GM18867 (cell line): ENCODE measurements around the gene C16orf90.
"Not testable (repeated sequence)": the region's sequence is repeated elsewhere in the genome, so short reads cannot be mapped to it uniquely, and the experiment has no call there.

Experiments
- ATAC-seq: cut with Tn5 transposase; IDR thresholded peaks from one replicate; pipeline ENCODE4 v1.9.1; 2021; ENCODE audit warnings: mild to moderate bottlenecking, moderate library complexity; ENCODE audit not compliant: unreplicated experiment

C16orf90 gene

DNA sequence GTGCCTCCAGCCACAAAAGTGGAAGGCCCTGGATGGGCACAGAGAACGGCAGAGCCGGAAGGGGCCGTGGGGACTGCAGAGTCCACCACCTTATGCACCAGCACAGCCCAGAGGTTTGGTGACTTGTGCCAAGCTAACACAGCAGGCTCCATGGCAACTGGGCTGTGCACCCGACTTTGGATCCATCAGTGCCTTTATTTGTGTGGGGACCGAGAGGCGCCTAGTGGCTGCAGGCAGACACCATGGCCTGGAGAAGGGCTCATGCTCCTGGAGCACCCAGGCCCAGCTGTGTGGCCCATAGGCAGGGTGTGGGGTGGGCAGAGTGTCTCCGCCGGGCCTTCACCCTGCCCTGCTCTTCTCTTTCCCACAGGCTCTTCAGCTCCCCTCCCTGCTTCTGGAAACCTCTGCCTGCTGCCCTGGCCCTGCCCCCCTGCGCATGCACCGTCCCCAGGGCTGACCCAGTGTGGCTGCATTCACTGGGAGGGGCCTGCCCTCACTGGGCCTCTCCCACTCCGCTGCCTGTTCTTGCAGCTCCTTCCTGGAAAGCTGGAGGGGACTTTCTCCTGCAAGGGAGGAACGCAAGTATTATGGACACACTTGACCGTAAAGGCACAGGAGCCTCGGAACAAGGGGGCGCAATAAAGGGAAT lies 10.1 kb downstream of the C16orf90 start:
- no peak for ATAC-seq

GRCh38 chr16:3484318-3485096 lies 10.8 kb downstream of the C16orf90 start:
- ATAC-seq: no peak

DNA sequence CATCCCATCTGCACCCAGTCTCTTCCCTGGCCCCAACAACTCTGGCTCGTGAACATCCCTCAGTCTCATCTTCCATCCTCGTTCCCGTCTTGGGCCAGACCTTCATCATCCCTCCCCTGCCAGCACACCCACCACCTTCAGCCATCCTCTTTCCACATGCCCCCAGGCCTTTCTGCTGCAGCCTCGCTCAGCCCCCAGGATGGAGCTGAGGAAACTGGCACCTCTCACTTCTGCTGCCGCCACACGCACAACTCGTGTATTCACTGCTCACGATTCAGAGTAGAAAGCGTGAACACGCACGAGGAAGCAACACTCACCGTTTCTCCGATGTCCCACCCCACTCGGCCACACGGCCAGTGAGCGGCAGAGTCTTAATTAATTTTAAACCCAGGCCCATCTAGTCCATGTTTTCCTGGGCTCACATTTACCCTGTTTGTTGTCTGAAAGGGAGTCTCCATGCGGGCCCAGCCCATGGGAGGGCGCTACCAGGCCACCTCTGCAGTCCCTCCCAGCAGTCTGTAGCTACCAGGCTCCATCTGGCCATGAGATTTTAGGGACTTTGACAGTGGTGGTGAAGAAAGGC lies 12.5 kb downstream of the C16orf90 start:
- no peak for ATAC-seq

- no peak for ATAC-seq
Measured at GRCh38 chr16:3481696-3482658, 13.3 kb downstream of the C16orf90 start.

GRCh38 chr16:3480901-3481695 lies 14.2 kb downstream of the C16orf90 start:
- no peak for ATAC-seq

- no peak for ATAC-seq
Measured at GRCh38 chr16:3479654-3480216, 15.6 kb downstream of the C16orf90 start.

DNA sequence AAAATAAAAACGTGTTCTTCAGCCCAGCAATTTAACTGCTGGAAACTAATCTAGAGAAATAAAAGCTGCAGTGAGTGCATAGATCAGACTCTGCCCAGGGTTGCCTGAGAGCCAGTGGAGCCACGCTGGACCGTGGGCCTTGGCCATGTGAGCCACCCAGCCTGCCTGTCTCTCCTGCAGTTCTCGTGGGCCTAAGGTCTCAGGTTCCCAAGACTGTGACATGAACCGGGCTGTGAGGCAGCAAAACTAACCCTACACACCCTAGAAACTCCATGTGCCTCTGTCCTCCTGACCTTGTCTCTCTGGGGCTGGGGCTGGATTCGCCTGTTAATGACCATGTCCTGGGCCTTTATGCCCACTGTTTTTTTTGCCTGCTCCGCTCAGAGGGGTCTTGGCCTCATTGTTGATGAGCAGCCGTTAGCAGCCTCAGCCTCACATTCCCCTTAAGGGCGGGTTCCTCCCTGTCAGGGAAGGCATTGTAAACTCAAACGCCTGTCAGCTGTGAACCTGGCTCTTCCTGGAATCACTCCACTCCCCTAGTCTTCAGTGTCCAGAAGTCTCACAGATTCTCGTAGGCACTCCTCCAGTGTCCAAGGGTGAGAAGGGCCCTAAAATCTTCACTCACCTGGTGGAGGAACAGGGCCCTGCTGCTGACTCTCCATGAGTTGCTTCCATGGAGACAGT lies 16.9 kb downstream of the C16orf90 start:
- no peak for ATAC-seq

- no peak for ATAC-seq
Measured at GRCh38 chr16:3476409-3476808, 18.9 kb downstream of the C16orf90 start.

GRCh38 chr16:3475604-3476375 lies 19.5 kb downstream of the C16orf90 start:
- ATAC-seq: no peak

DNA sequence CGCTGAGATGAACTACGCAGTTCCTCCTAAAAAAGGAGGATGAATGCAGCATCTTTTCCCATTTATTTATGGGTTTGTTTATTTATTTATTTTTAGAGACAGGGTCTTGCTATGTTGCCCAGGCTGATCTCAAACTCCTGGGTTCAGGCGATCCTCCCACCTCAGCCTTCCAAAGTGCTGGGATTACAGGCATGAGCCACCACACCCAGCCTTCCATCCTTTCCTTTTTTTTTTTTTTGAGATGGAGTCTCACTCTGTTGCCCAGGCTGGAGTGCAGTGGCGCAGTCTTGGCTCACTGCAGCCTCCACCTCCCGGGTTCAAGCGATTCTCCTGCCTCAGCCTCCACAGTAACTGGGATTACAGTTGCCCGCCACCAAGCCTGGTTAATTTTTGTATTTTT lies 20.4 kb downstream of the C16orf90 start:
- not testable (repeated sequence) for ATAC-seq

GRCh38 chr16:3474136-3474779 lies 21.0 kb downstream of the C16orf90 start:
- no peak for ATAC-seq

GRCh38 chr16:3473596-3473943 lies 21.7 kb downstream of the C16orf90 start:
- ATAC-seq: not testable (repeated sequence)

GRCh38 chr16:3472878-3473595 lies 22.3 kb downstream of the C16orf90 start:
- no peak for ATAC-seq

DNA sequence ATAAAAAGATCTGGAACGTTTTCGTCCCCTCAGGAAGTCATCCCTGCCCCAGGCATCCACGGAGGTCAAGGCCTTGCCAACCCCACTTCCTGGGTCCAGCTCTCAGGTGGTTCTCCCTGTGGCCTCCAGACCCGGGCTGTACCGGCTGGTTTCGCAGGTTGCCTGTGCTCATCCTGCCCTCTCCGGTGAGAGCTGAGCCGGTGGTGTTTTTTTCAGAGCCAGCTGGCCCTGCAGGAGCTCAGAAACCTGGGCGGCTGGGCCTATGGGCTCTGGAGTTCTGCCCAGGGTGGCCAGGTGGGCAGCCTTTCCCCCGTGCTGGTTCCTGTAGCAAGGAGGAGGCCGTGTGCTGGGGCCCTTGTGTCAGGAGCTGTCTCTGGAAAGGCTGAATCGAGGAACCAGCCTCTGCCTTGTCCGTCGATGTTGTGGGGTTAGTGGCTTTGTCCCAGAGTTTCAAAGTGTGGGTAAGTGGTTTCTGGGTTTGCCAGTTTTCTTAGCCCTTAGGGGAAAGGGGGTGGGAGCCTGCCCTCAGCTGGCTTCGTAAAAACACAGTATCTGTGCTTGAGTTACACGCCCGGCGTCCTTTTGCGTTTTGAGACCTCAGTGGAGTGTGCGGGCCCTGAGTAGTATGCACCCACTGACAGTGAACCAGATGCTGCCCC lies 23.6 kb downstream of the C16orf90 start:
- no peak for ATAC-seq

DNA sequence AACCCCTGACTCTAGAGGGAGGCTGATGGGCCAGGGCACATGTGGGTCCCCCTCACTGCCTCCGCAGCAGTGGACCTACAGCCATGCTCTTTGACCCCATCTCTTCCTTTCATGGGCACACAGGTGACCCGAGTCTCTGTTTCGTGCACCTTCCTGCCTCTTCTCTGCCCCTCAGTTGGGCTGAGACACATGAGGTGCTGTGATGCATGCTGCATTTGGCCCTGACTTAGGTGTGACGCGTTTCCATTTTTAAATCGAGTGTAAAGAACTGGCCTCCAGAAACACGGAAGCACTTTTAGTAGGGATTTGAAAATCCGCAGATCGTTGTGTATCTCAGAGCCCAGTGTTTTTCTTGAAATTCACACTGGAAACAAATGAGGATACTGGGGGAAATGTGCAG lies 24.6 kb downstream of the C16orf90 start:
- ATAC-seq: no peak

- ATAC-seq: no peak
Measured at GRCh38 chr16:3469736-3470135, 25.6 kb downstream of the C16orf90 start.

- ATAC-seq: no peak
Measured at GRCh38 chr16:3468501-3468900, 26.8 kb downstream of the C16orf90 start.
